Measurements from ENCODE around the gene KRT20. TPM values are rescaled to one million over a fixed set of nuclear protein-coding genes. Genes with fewer than 3 reads are reported as not detected.

KRT20 gene
- total and polyA plus RNA-seq, 5 donors from 2014 or later: not detected

- no peaks in the 10 kb centered on the region for H3K9me3 Mint-ChIP-seq
- no peak for ATAC-seq (ENCODE audit: low read depth in 2 of 2)
- H3K36me3 ChIP-seq (ENCODE audit: control insufficient read depth, insufficient read depth, low read length): no peaks in the 10 kb centered on the region
- H3K27ac Mint-ChIP-seq: no peak overlapping the region
- peaks cover 0 to 2% (median 0%) of the 10 kb centered on the region in 4 donors for H3K4me1 Mint-ChIP-seq
- no peaks in the 10 kb centered on the region for H3K36me3 Mint-ChIP-seq
- no peaks in the 10 kb centered on the region for H3K4me1 ChIP-seq (ENCODE audit: control insufficient read depth, insufficient read depth, low read length, poor library complexity, severe bottlenecking)
- DNase-seq: no peak
- H3K4me3 ChIP-seq (ENCODE audit: low read depth, low read length): no peak overlapping the region
- H3K4me3 Mint-ChIP-seq: no peak overlapping the region
- no peaks in the 10 kb centered on the region for H3K9me3 ChIP-seq (ENCODE audit: control insufficient read depth in 2 of 2, low read length in 2 of 2)
- H3K27me3 ChIP-seq (ENCODE audit: control insufficient read depth, insufficient read depth, low read length): peaks cover 13% of the 10 kb centered on the region
- peaks cover 43% of the 10 kb centered on the region for H3K27me3 Mint-ChIP-seq
- H3K27ac ChIP-seq (ENCODE audit: insufficient read depth, low read length, poor library complexity, severe bottlenecking): no peak overlapping the region
Measured at GRCh38 chr17:40896916-40897455, 11.9 kb upstream of the KRT20 start.

GRCh38 chr17:40895106-40895730 is 10.2 kb upstream of the KRT20 start:
- Histone ChIP-seq H3K4me3 (ENCODE audit: low read depth, low read length) (no peak overlapping the region), H3K27me3 (ENCODE audit: control insufficient read depth, insufficient read depth, low read length) (peaks cover 15% of the 10 kb centered on the region), H3K36me3 (ENCODE audit: control insufficient read depth, insufficient read depth, low read length) (no peaks in the 10 kb centered on the region), H3K4me1 (ENCODE audit: control insufficient read depth, insufficient read depth, low read length, poor library complexity, severe bottlenecking) (no peaks in the 10 kb centered on the region), H3K27ac (ENCODE audit: insufficient read depth, low read length, poor library complexity, severe bottlenecking) (no peak overlapping the region), H3K9me3 (ENCODE audit: control insufficient read depth in 2 of 2, low read length in 2 of 2) (no peaks in the 10 kb centered on the region)
- Mint-ChIP-seq H3K9me3 (no peaks in the 10 kb centered on the region), H3K27ac (peak overlapping the region in 1 of 3 donors; percentile 32), H3K4me3 (no peak overlapping the region), H3K4me1 (peaks cover 0 to 2% (median 0%) of the 10 kb centered on the region in 4 donors), H3K36me3 (no peaks in the 10 kb centered on the region), H3K27me3 (peaks cover 29% of the 10 kb centered on the region)
- DNase-seq (no peak), ATAC-seq (ENCODE audit: low read depth in 2 of 2) (no peak)

GRCh38 chr17:40888196-40888720 is 3.2 kb upstream of the KRT20 start:
- peaks cover 50% of the 10 kb centered on the region for H3K27me3 Mint-ChIP-seq
- Histone ChIP-seq H3K27me3 (ENCODE audit: control insufficient read depth, insufficient read depth, low read length) (peaks cover 16% of the 10 kb centered on the region), H3K9me3 (ENCODE audit: control insufficient read depth in 2 of 2, low read length in 2 of 2) (no peaks in the 10 kb centered on the region), H3K36me3 (ENCODE audit: control insufficient read depth, insufficient read depth, low read length) (no peaks in the 10 kb centered on the region), H3K4me3 (ENCODE audit: low read depth, low read length) (no peak overlapping the region), H3K27ac (ENCODE audit: insufficient read depth, low read length, poor library complexity, severe bottlenecking) (no peak overlapping the region), H3K4me1 (ENCODE audit: control insufficient read depth, insufficient read depth, low read length, poor library complexity, severe bottlenecking) (no peaks in the 10 kb centered on the region)
- ATAC-seq (ENCODE audit: low read depth in 2 of 2): no peak
- no peak overlapping the region for H3K4me3 Mint-ChIP-seq
- peaks cover 0 to 2% (median 0%) of the 10 kb centered on the region in 4 donors for H3K4me1 Mint-ChIP-seq
- H3K36me3 Mint-ChIP-seq: no peaks in the 10 kb centered on the region
- no peak for DNase-seq
- no peaks in the 10 kb centered on the region for H3K9me3 Mint-ChIP-seq
- H3K27ac Mint-ChIP-seq: no peak overlapping the region

- DNase-seq: no peak
- H3K27me3 Mint-ChIP-seq: peaks cover 60% of the 10 kb centered on the region
- no peak for ATAC-seq (ENCODE audit: low read depth in 2 of 2)
- H3K9me3 Mint-ChIP-seq: no peaks in the 10 kb centered on the region
- no peaks in the 10 kb centered on the region for H3K4me1 ChIP-seq (ENCODE audit: control insufficient read depth, insufficient read depth, low read length, poor library complexity, severe bottlenecking)
- H3K4me3 ChIP-seq (ENCODE audit: low read depth, low read length): no peak overlapping the region
- H3K4me3 Mint-ChIP-seq: no peak overlapping the region
- H3K27ac ChIP-seq (ENCODE audit: insufficient read depth, low read length, poor library complexity, severe bottlenecking): no peak overlapping the region
- H3K27ac Mint-ChIP-seq: no peak overlapping the region
- H3K27me3 ChIP-seq (ENCODE audit: control insufficient read depth, insufficient read depth, low read length): peaks cover 16% of the 10 kb centered on the region
- no peaks in the 10 kb centered on the region for H3K9me3 ChIP-seq (ENCODE audit: control insufficient read depth in 2 of 2, low read length in 2 of 2)
- H3K36me3 ChIP-seq (ENCODE audit: control insufficient read depth, insufficient read depth, low read length): no peaks in the 10 kb centered on the region
- no peaks in the 10 kb centered on the region for H3K4me1 Mint-ChIP-seq
- H3K36me3 Mint-ChIP-seq: no peaks in the 10 kb centered on the region
Measured at GRCh38 chr17:40886090-40886489, 1.0 kb upstream of the KRT20 start.

GRCh38 chr17:40883626-40884334 is 1.3 kb downstream of the KRT20 start:
- Mint-ChIP-seq H3K36me3 (no peaks in the 10 kb centered on the region), H3K9me3 (no peaks in the 10 kb centered on the region), H3K27ac (no peak overlapping the region), H3K4me1 (no peaks in the 10 kb centered on the region), H3K27me3 (peaks cover 64% of the 10 kb centered on the region), H3K4me3 (no peak overlapping the region)
- no peak for DNase-seq
- Histone ChIP-seq H3K27me3 (ENCODE audit: control insufficient read depth, insufficient read depth, low read length) (peaks cover 9% of the 10 kb centered on the region), H3K27ac (ENCODE audit: insufficient read depth, low read length, poor library complexity, severe bottlenecking) (no peak overlapping the region), H3K4me3 (ENCODE audit: low read depth, low read length) (no peak overlapping the region), H3K4me1 (ENCODE audit: control insufficient read depth, insufficient read depth, low read length, poor library complexity, severe bottlenecking) (no peaks in the 10 kb centered on the region), H3K36me3 (ENCODE audit: control insufficient read depth, insufficient read depth, low read length) (no peaks in the 10 kb centered on the region), H3K9me3 (ENCODE audit: control insufficient read depth in 2 of 2, low read length in 2 of 2) (no peaks in the 10 kb centered on the region)
- ATAC-seq (ENCODE audit: low read depth in 2 of 2): no peak

- H3K4me3 ChIP-seq (ENCODE audit: low read depth, low read length): no peak overlapping the region
- no peak overlapping the region for H3K4me3 Mint-ChIP-seq
- H3K9me3 ChIP-seq (ENCODE audit: control insufficient read depth in 2 of 2, low read length in 2 of 2): no peaks in the 10 kb centered on the region
- ATAC-seq (ENCODE audit: low read depth in 2 of 2) (no peak), DNase-seq (no peak)
- no peaks in the 10 kb centered on the region for H3K4me1 Mint-ChIP-seq
- peaks cover 64% of the 10 kb centered on the region for H3K27me3 Mint-ChIP-seq
- no peaks in the 10 kb centered on the region for H3K36me3 ChIP-seq (ENCODE audit: control insufficient read depth, insufficient read depth, low read length)
- no peaks in the 10 kb centered on the region for H3K9me3 Mint-ChIP-seq
- H3K27ac ChIP-seq (ENCODE audit: insufficient read depth, low read length, poor library complexity, severe bottlenecking): no peak overlapping the region
- H3K27ac Mint-ChIP-seq: no peak overlapping the region
- peaks cover 6% of the 10 kb centered on the region for H3K27me3 ChIP-seq (ENCODE audit: control insufficient read depth, insufficient read depth, low read length)
- H3K36me3 Mint-ChIP-seq: no peaks in the 10 kb centered on the region
- no peaks in the 10 kb centered on the region for H3K4me1 ChIP-seq (ENCODE audit: control insufficient read depth, insufficient read depth, low read length, poor library complexity, severe bottlenecking)
Measured at GRCh38 chr17:40883031-40883430, 2.0 kb downstream of the KRT20 start.

GRCh38 chr17:40879026-40879425 is 6.0 kb downstream of the KRT20 start:
- no peaks in the 10 kb centered on the region for H3K9me3 Mint-ChIP-seq
- no peaks in the 10 kb centered on the region for H3K4me1 Mint-ChIP-seq

More at GRCh38 chr17:40879026-40879425, 6.0 kb downstream of the KRT20 start:
- DNase-seq (no peak), ATAC-seq (ENCODE audit: low read depth in 2 of 2) (no peak)
- Mint-ChIP-seq H3K36me3 (no peaks in the 10 kb centered on the region), H3K4me3 (no peak overlapping the region), H3K27me3 (peaks cover 43% of the 10 kb centered on the region), H3K27ac (no peak overlapping the region)
- H3K36me3 ChIP-seq (ENCODE audit: control insufficient read depth, insufficient read depth, low read length): no peaks in the 10 kb centered on the region
- no peaks in the 10 kb centered on the region for H3K4me1 ChIP-seq (ENCODE audit: control insufficient read depth, insufficient read depth, low read length, poor library complexity, severe bottlenecking)
- no peaks in the 10 kb centered on the region for H3K9me3 ChIP-seq (ENCODE audit: control insufficient read depth in 2 of 2, low read length in 2 of 2)
- peaks cover 4% of the 10 kb centered on the region for H3K27me3 ChIP-seq (ENCODE audit: control insufficient read depth, insufficient read depth, low read length)
- H3K4me3 ChIP-seq (ENCODE audit: low read depth, low read length): no peak overlapping the region
- no peak overlapping the region for H3K27ac ChIP-seq (ENCODE audit: insufficient read depth, low read length, poor library complexity, severe bottlenecking)
